ENCODE data around the gene MTMR3.

- no peak for TF ChIP-seq CTCF (IDR thresholded peaks at IDR 0.05; ENCODE audit: borderline replicate concordance, extremely low read depth, low read length, poor library complexity, severe bottlenecking)
- no peak for TF ChIP-seq EZH2 (IDR thresholded peaks at IDR 0.05; ENCODE audit: borderline replicate concordance, low read depth, low read length, severe bottlenecking)
Measured at GRCh38 chr22:30078320-30079311, 195.6 kb downstream of the MTMR3 start.
